Body of pancreas (tissue), 4 donors: ENCODE measurements around the gene SLC22A17.

Experiments used
- POLR2A ChIP-seq, 3 donors: fragments of 450-650 bp; IDR thresholded peaks; one replicate each; pipeline ENCODE4 v1.6.1; 2016; ENCODE audit warnings: antibody characterized with exemption in 3 of 3, mild to moderate bottlenecking in 2 of 3
- TF ChIP-seq, protein P1 (sequence below), 7 experiments: fragments of 450-650 bp in 4 of 7; fragments of 200-600 bp in 3 of 7; sonication (generic) in 3 of 7; IDR thresholded peaks; one replicate each; pipeline ENCODE4 v1.5.1; 2016 to 2019; ENCODE audit warnings: antibody characterized with exemption in 7 of 7

- TF ChIP-seq, protein P1, sequence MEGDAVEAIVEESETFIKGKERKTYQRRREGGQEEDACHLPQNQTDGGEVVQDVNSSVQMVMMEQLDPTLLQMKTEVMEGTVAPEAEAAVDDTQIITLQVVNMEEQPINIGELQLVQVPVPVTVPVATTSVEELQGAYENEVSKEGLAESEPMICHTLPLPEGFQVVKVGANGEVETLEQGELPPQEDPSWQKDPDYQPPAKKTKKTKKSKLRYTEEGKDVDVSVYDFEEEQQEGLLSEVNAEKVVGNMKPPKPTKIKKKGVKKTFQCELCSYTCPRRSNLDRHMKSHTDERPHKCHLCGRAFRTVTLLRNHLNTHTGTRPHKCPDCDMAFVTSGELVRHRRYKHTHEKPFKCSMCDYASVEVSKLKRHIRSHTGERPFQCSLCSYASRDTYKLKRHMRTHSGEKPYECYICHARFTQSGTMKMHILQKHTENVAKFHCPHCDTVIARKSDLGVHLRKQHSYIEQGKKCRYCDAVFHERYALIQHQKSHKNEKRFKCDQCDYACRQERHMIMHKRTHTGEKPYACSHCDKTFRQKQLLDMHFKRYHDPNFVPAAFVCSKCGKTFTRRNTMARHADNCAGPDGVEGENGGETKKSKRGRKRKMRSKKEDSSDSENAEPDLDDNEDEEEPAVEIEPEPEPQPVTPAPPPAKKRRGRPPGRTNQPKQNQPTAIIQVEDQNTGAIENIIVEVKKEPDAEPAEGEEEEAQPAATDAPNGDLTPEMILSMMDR (IDR thresholded peaks at IDR 0.05) = no peak
- TF ChIP-seq POLR2A (IDR thresholded peaks at IDR 0.05) = no peak
Measured at GRCh38 chr14:23361763-23362162, 9.1 kb upstream of the SLC22A17 start.
